ENCODE results near the gene PPOX. TPM values are rescaled to one million over a fixed set of nuclear protein-coding genes. Genes with fewer than 3 reads are reported as not detected.
A peak's percentile ranks its signal among the peaks of the same experiment; 100 is the strongest.

PPOX gene
- total RNA-seq, 1 experiment from 2014 or later = 23.1 TPM

GRCh38 chr1:161153176-161153575, 13.1 kb upstream of the PPOX start:
- TF ChIP-seq CTCF (conservative IDR thresholded peaks at IDR 0.05) (no peak), EZH2 (IDR thresholded peaks at IDR 0.05; ENCODE audit: low read depth) (no peak)
- Histone ChIP-seq H3K4me3 (peak overlapping the region; percentile 86), H2AFZ (peak overlapping the region; percentile 91), H3K27me3 (ENCODE audit: insufficient read depth, low read depth) (no peaks in the 10 kb centered on the region), H3K79me2 (ENCODE audit: low read depth) (peaks cover 14% of the 10 kb centered on the region; the same call in 1 of the 2 replicates), H3K9me2 (ENCODE audit: insufficient read depth) (no peaks in the 10 kb centered on the region), H3K36me3 (ENCODE audit: low read depth) (peaks cover 9% of the 10 kb centered on the region; the same call in 1 of the 2 replicates), H3K4me1 (replicated peaks; ENCODE audit: insufficient read depth) (peaks cover 4% of the 10 kb centered on the region; the same call in 1 of the 2 replicates), H3K27ac (peak overlapping the region; percentile 99), H3F3A (ENCODE audit: insufficient read depth, low read depth) (peaks cover 19% of the 10 kb centered on the region), H3K4me2 (peak overlapping the region; percentile 90), H3K9me3 (ENCODE audit: insufficient read depth, low read depth) (no peaks in the 10 kb centered on the region), H4K20me1 (ENCODE audit: insufficient read depth) (no peaks in the 10 kb centered on the region)
- POLR2A ChIA-PET (ENCODE audit: unreplicated experiment) = interaction anchor here (0.6 to 1.1 kb wide), 3 partner anchors 13 to 73 kb away, joined by 3 to 15 read pairs (median 5); partner anchors contain the start of genes DEDD, PPOX and TOMM40L
- intact Hi-C loops (cut with micrococcal nuclease; ENCODE audit: unreplicated experiment) = no loop called here
- no TSS peak for BruUV-seq (replicated peaks)
- CTCF ChIA-PET = no interaction called here
- DNase-seq = no peak

- intact Hi-C loops (cut with micrococcal nuclease; ENCODE audit: unreplicated experiment) = no loop called here
- CTCF ChIA-PET = no interaction called here
These were observed 12.4 kb upstream of the PPOX start, which contains the start of gene UFC1 for GRCh38 chr1:161153682-161154337. TSS of gene UFC1 (plus strand) at chr1:161153978. CDS start at chr1:161153998, 20 bp downstream.

GRCh38 chr1:161157867-161158266, 8.4 kb upstream of the PPOX start:
- H3K79me2 ChIP-seq (ENCODE audit: low read depth) = peaks cover 32% of the 10 kb centered on the region
- no peak overlapping the region for H2AFZ ChIP-seq
- H3F3A ChIP-seq (ENCODE audit: insufficient read depth, low read depth) = peaks cover 23% of the 10 kb centered on the region
- POLR2A ChIA-PET (ENCODE audit: unreplicated experiment) = interaction anchor here (0.7 kb wide), 1 partner anchor 1030 kb away, joined by 3 read pairs; no protein-coding TSS in a partner anchor
- H3K9me3 ChIP-seq (ENCODE audit: insufficient read depth, low read depth) = no peaks in the 10 kb centered on the region
- H4K20me1 ChIP-seq (ENCODE audit: insufficient read depth) = no peaks in the 10 kb centered on the region
- peaks cover 16% of the 10 kb centered on the region for H3K36me3 ChIP-seq (ENCODE audit: low read depth)
- no peak overlapping the region for H3K4me2 ChIP-seq
- peaks cover 18% of the 10 kb centered on the region; the same call in 1 of the 2 replicates for H3K4me1 ChIP-seq (replicated peaks; ENCODE audit: insufficient read depth)
- H3K27me3 ChIP-seq (ENCODE audit: insufficient read depth, low read depth) = no peaks in the 10 kb centered on the region
- no peak for DNase-seq
- intact Hi-C loops (cut with micrococcal nuclease; ENCODE audit: unreplicated experiment) = no loop called here
- no peak overlapping the region for H3K4me3 ChIP-seq
- no peaks in the 10 kb centered on the region for H3K9me2 ChIP-seq (ENCODE audit: insufficient read depth)
- BruUV-seq (replicated peaks) = no TSS peak
- no peak overlapping the region for H3K27ac ChIP-seq
- CTCF ChIA-PET = no interaction called here
- no peak for TF ChIP-seq EZH2 (IDR thresholded peaks at IDR 0.05; ENCODE audit: low read depth)
- TF ChIP-seq CTCF (conservative IDR thresholded peaks at IDR 0.05) = no peak

More at GRCh38 chr1:161153682-161154337, 12.4 kb upstream of the PPOX start, which contains the start of gene UFC1:
- Histone ChIP-seq H4K20me1 (ENCODE audit: insufficient read depth) (no peaks in the 10 kb centered on the region), H3F3A (ENCODE audit: insufficient read depth, low read depth) (peaks cover 23% of the 10 kb centered on the region), H3K36me3 (ENCODE audit: low read depth) (peaks cover 9% of the 10 kb centered on the region; the same call in 1 of the 2 replicates), H3K4me2 (peak within 1 kb of the TSS; percentile 90), H2AFZ (peak within 1 kb of the TSS; percentile 91), H3K79me2 (ENCODE audit: low read depth) (peaks cover 14% of the 10 kb centered on the region; the same call in 1 of the 2 replicates), H3K9me2 (ENCODE audit: insufficient read depth) (no peaks in the 10 kb centered on the region), H3K4me1 (replicated peaks; ENCODE audit: insufficient read depth) (peaks cover 10% of the 10 kb centered on the region; the same call in 1 of the 2 replicates), H3K27ac (peak within 1 kb of the TSS; percentile 99), H3K27me3 (ENCODE audit: insufficient read depth, low read depth) (no peaks in the 10 kb centered on the region), H3K4me3 (peak within 1 kb of the TSS; percentile 86), H3K9me3 (ENCODE audit: insufficient read depth, low read depth) (no peaks in the 10 kb centered on the region)
- TF ChIP-seq EZH2 (IDR thresholded peaks at IDR 0.05; ENCODE audit: low read depth) (no peak), CTCF (conservative IDR thresholded peaks at IDR 0.05) (no peak)
- DNase-seq = peak; percentile 74 to 88
- BruUV-seq (replicated peaks) = TSS peak; percentile 84
- POLR2A ChIA-PET (ENCODE audit: unreplicated experiment) = interaction anchor here (0.6 to 1.1 kb wide), 3 partner anchors 12 to 72 kb away, joined by 3 to 15 read pairs (median 5); partner anchors contain the start of genes DEDD, PPOX and TOMM40L
